ENCODE results near the gene DLEU7. TPM values are rescaled to one million over a fixed set of nuclear protein-coding genes. Genes with fewer than 3 reads are reported as not detected.

Gene DLEU7
- total RNA-seq, 1 donor from 2014 or later: not detected

- no peaks in the 10 kb centered on the region for H3K9me3 Mint-ChIP-seq
- no peak for DNase-seq
- POLR2A ChIA-PET: no interaction called here
- no peak overlapping the region for H3K4me3 Mint-ChIP-seq
- no peaks in the 10 kb centered on the region for H3K36me3 Mint-ChIP-seq (ENCODE audit: low read depth)
- H3K27me3 Mint-ChIP-seq: peaks cover 10% of the 10 kb centered on the region
- intact Hi-C loops (cut with micrococcal nuclease): no loop called here
- H3K27ac Mint-ChIP-seq: no peak overlapping the region
- CTCF ChIA-PET: no interaction called here
- ATAC-seq (ENCODE audit: low read depth): no peak
- TF ChIP-seq CTCF (IDR thresholded peaks at IDR 0.05): no peak
- H3K4me1 Mint-ChIP-seq: peaks cover 20% of the 10 kb centered on the region
Measured at GRCh38 chr13:50840284-50840683, 3.2 kb downstream of the DLEU7 start.

GRCh38 chr13:50839828-50840227 is 3.7 kb downstream of the DLEU7 start:
- no peak for ATAC-seq (ENCODE audit: low read depth)
- Mint-ChIP-seq H3K36me3 (ENCODE audit: low read depth) (no peaks in the 10 kb centered on the region), H3K4me1 (peaks cover 20% of the 10 kb centered on the region), H3K4me3 (no peak overlapping the region), H3K9me3 (no peaks in the 10 kb centered on the region), H3K27me3 (peaks cover 10% of the 10 kb centered on the region), H3K27ac (no peak overlapping the region)
- no peak for TF ChIP-seq CTCF (IDR thresholded peaks at IDR 0.05)
- DNase-seq: no peak
- CTCF ChIA-PET: no interaction called here
- intact Hi-C loops (cut with micrococcal nuclease): no loop called here
- POLR2A ChIA-PET: no interaction called here

GRCh38 chr13:50838701-50839100 is 4.8 kb downstream of the DLEU7 start:
- POLR2A ChIA-PET: no interaction called here
- DNase-seq (no peak), ATAC-seq (ENCODE audit: low read depth) (no peak)
- H3K36me3 Mint-ChIP-seq (ENCODE audit: low read depth): no peaks in the 10 kb centered on the region
- TF ChIP-seq CTCF (IDR thresholded peaks at IDR 0.05): no peak
- peaks cover 3% of the 10 kb centered on the region for H3K9me3 Mint-ChIP-seq
- H3K27me3 Mint-ChIP-seq: peaks cover 7% of the 10 kb centered on the region
- H3K4me1 Mint-ChIP-seq: peaks cover 14% of the 10 kb centered on the region
- H3K27ac Mint-ChIP-seq: no peak overlapping the region
- intact Hi-C loops (cut with micrococcal nuclease): no loop called here
- CTCF ChIA-PET: no interaction called here
- no peak overlapping the region for H3K4me3 Mint-ChIP-seq

GRCh38 chr13:50838031-50838430 is 5.5 kb downstream of the DLEU7 start:
- H3K27ac Mint-ChIP-seq: no peak overlapping the region
- DNase-seq: no peak
- no peak for ATAC-seq (ENCODE audit: low read depth)
- TF ChIP-seq CTCF (IDR thresholded peaks at IDR 0.05): no peak
- H3K9me3 Mint-ChIP-seq: peaks cover 3% of the 10 kb centered on the region
- intact Hi-C loops (cut with micrococcal nuclease): no loop called here
- CTCF ChIA-PET: no interaction called here
- no peak overlapping the region for H3K4me3 Mint-ChIP-seq
- no peaks in the 10 kb centered on the region for H3K36me3 Mint-ChIP-seq (ENCODE audit: low read depth)
- POLR2A ChIA-PET: no interaction called here
- H3K27me3 Mint-ChIP-seq: peaks cover 7% of the 10 kb centered on the region
- peaks cover 13% of the 10 kb centered on the region for H3K4me1 Mint-ChIP-seq

- DNase-seq: no peak
- Mint-ChIP-seq H3K36me3 (ENCODE audit: low read depth) (no peaks in the 10 kb centered on the region), H3K27me3 (no peaks in the 10 kb centered on the region), H3K9me3 (peaks cover 3% of the 10 kb centered on the region), H3K4me1 (no peaks in the 10 kb centered on the region), H3K27ac (no peak overlapping the region), H3K4me3 (no peak overlapping the region)
- POLR2A ChIA-PET: interaction anchor here (1.2 kb wide), 1 partner anchor 19 kb away, joined by 4 read pairs; no protein-coding TSS in a partner anchor
- no peak for TF ChIP-seq CTCF (IDR thresholded peaks at IDR 0.05)
- CTCF ChIA-PET: no interaction called here
- intact Hi-C loops (cut with micrococcal nuclease): no loop called here
- ATAC-seq (ENCODE audit: low read depth): no peak
Measured at GRCh38 chr13:50831512-50831911, 12.0 kb downstream of the DLEU7 start.
